G401.6 (cell line): ENCODE measurements around the gene C3orf20.
"Not testable (repeated sequence)": the region's sequence is repeated elsewhere in the genome, so short reads cannot be mapped to it uniquely, and the experiment has no call there.

Source experiments
- FAIRE-seq: peaks from 2 replicates; lab custom pipeline; 2012; peaks lifted over from hg19 to GRCh38; lab: Jason Lieb, UNC

C3orf20 gene

DNA sequence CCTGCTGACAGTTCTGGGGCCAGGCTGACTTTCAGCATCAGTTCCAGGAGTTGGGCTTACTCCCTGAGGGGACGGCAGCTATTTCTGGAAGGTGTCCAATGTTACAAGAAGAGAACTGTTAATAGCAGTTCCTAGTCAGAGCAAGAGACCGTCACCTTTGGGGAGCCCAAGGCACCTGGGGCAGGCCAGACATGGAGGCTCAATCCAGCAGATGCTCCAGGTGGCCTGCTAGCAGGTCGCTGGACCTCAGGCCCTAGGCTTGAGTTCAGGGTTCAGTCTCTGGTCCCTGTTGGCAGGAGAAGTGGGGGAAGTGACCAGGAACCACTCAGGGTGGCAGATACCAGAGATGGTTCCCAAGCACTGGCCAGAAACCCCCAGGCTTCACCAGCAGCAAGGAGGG is 25.9 kb downstream of the C3orf20 start:
- FAIRE-seq: no peak

GRCh38 chr3:14701676-14702075 is 26.7 kb downstream of the C3orf20 start:
- no peak for FAIRE-seq

DNA sequence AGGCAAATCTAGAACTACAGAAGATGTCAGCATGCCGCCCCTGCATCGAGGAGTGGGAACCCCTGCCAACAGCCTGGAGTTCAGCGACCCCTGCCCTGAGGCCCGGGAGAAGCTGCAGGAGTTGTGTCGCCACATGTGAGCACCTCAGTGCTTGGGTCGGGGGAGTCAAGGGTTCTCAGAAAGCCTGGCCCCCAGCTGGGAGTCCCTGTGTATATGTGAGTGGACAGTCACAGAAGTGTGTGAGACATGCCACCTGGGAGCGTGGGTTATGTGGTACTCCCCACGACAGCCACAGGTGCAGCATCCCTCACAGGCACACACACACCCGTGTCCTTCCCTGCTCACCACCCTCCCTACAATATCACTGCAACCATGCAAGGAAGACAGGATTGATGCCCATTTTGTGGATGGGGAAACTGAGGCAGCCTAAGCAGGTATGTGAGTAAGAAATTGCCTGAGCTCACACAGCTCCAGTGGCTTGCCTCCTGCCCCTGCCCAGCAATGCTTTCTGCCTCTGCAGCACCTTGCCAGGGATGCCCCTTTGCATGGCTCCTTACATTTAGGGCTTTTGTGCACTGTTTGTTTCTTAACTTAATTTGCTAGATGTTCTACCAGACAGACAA is 28.3 kb downstream of the C3orf20 start:
- no peak for FAIRE-seq

DNA sequence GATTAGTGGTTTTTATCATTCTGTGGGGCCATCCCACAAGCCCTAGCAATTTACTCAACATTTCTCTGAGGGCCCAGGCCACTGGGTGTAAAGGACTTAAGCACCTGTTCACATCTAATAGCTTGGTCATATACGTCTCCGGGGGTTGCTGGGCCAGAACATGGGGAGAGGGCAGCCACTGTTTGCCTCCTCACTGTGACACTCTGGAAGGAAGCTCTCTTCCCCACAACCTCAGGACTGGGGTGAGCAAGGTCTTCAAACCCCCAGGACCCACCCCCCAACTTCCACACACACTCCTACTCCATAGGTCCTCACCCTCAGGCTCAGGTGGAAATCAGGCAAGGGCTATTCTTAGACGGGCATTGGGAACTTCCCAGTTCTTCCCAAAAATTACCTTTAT is 28.9 kb downstream of the C3orf20 start:
- no peak for FAIRE-seq

GRCh38 chr3:14706096-14706495 is 31.2 kb downstream of the C3orf20 start:
- no peak for FAIRE-seq

DNA sequence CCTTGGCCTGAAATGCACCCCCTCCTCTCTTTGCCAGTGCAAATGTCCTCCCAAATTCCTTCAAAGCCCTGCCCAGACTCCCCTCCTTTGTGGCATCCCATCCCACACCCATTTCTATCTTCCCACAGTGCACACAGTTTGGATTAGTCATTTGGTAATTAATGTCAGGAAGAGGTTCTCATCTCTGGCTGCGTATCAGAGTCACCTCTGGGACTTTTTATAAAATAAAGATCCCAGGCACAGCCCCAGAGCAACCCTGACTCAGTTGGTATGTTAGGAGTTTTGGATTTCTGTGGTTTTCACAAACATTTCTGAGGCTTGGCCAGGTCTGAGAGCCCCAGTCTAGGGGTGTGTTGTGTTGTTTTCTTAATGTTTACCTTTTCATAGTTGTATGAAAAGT is 41.6 kb downstream of the C3orf20 start:
- no peak for FAIRE-seq

- no peak for FAIRE-seq
Observed at GRCh38 chr3:14717307-14717706, 42.4 kb downstream of the C3orf20 start.

DNA sequence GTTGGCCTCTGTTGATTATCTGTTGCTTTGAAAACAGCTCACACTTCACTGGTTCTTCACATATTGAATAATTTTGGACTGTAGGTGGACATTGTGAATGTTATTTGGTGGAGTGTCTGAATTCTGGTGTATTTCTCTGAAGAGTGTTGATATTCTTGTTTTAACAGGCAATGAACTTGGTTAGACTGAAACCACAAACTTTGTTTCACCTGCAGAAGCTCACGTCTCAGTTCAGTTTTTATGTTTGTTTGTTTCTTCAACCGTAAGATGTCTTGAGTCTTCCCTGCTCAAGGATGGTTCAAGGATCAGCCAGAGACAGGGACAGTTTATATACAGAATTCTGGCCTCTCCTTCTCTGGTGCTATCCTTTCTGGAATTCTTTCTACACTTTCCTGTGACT is 43.6 kb downstream of the C3orf20 start:
- FAIRE-seq: no peak

GRCh38 chr3:14719006-14719405 is 44.1 kb downstream of the C3orf20 start:
- no peak for FAIRE-seq

DNA sequence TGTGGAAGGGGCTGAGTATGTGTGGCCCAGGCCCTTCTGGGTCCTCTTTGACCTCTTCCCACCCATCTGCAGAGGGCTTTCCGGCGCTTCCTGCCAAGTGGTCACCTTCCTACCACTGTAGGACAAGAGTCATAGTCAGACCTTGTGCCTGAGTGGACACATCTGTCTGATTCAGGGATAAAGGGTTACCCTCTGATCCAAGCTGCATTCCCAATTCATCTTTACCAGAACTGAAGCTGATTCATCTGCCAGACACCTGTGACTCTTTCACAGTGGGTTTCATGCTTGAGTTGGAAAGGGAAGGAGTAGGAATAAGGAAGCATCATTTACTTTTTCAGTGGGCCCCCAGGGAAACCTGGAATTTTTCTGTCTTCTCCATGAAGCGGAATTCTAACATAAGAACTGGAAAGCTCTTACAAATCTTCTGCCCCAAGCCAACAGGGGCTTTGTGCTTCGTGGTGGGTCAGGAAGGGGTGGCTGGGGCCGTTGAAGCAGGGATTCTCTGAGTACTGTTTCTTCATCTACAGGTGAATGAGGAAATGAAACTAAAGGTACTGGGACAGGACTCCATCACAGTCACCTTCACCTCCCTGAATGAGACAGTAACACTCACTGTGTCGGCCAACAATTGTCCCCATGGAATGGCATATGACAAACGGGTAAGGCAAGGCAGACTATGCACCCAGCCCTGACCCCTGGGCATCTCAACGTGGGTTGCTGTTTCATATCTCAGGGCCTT is 46.4 kb downstream of the C3orf20 start:
- FAIRE-seq: no peak

- no peak for FAIRE-seq
Observed at GRCh38 chr3:14725013-14725412, 50.1 kb downstream of the C3orf20 start.

- FAIRE-seq: no peak
Observed at GRCh38 chr3:14725564-14726440, 50.9 kb downstream of the C3orf20 start.

- no peak for FAIRE-seq
Observed at GRCh38 chr3:14726441-14726780, 51.5 kb downstream of the C3orf20 start.

DNA sequence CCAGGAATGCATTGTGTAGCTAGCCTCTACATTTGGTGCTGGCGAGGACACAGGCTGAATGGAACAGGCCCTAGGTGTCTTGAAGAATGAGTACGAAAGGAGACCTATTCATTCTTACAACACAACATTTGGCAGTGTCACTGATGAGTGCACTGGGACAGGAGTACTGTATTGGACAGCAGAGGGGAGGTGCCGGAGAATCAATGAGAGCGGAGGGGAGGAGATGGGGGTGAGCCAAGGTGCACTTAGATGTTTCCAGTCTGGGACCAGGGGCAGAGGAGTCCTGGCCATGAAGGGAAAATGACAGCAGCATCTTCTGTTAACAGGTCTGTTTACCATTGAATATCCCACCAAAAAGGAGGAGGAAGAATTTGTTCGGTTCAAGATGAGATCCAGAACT is 53.2 kb downstream of the C3orf20 start:
- no peak for FAIRE-seq

GRCh38 chr3:14730703-14731382 is 55.9 kb downstream of the C3orf20 start:
- no peak for FAIRE-seq

DNA sequence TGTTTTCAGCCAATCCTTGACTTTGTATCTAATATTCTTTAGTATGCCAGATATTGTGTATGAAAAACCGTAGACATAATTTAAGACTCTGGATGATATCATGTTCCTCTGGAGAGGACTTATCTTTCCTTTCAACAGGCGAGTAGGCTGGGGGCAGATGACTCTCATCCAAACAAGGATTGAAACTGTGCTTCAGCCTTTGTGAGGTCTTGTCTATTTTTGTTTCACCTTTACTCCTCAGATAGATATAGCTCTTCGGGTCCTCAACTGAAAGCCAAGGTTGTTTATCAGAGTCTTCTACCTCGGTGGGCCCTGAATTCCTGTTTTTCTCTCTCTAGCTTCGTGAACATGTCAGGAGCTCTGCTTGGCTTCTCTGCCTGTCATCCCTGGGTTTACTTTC is 66.0 kb downstream of the C3orf20 start:
- FAIRE-seq: no peak

DNA sequence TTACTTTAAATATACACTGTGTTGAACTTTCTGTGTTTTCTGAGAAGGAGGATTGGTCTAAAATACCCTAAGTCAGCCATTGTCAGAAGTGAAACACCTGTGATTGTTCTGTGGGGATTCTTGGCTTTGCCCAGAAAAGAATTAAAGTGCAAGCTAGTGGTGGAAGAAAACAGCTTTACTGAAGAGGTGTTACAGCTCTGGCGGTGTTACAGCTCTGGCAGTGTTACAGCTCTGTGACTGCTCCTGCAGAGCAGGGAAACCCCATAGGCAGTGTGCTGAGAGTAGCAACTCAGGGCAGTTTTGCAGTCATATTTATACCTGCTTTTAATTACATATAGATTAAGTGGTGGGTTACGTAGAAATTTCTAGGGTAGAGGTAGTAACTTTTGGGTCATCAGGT is 66.6 kb downstream of the C3orf20 start:
- FAIRE-seq: no peak

- no peak for FAIRE-seq
Observed at GRCh38 chr3:14744556-14744955, 69.6 kb downstream of the C3orf20 start.

DNA sequence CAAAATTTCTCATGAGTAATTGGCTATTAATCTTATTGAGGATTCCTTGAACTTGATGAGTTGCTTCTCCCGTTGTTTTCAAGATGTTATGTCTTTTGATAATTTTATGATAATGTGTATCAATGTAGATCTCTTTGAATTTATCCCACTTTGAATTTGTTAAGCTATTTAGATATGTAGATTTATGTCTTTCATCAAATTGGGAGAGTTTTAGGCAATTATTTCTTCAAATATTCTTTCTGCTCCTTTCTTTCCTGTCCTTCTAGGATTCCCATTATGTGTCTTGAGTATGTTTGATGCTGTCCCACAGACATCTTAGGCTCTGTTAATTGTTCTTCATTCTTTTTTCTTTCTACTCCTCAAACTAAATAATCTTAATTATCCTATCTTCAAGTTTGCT is 75.7 kb downstream of the C3orf20 start:
- no peak for FAIRE-seq

DNA sequence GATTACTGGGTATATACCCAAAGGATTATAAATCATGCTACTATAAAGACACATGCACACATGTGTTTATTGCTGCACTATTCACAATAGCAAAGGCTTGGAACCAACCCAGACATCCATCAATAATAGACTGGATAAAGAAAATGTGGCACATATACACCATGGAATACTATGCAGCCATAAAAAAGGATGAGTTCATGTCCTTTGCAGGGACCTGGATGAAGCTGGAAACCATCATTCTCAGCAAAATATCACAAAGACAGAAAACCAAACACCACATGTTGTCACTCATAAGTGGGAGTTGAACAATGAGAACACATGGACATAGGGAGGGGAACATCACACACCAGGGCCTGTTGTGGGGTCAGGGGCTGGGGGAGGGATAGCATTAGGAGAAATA is 78.0 kb downstream of the C3orf20 start:
- not testable (repeated sequence) for FAIRE-seq

- no peak for FAIRE-seq
Observed at GRCh38 chr3:14757153-14757700, 82.3 kb downstream of the C3orf20 start.

DNA sequence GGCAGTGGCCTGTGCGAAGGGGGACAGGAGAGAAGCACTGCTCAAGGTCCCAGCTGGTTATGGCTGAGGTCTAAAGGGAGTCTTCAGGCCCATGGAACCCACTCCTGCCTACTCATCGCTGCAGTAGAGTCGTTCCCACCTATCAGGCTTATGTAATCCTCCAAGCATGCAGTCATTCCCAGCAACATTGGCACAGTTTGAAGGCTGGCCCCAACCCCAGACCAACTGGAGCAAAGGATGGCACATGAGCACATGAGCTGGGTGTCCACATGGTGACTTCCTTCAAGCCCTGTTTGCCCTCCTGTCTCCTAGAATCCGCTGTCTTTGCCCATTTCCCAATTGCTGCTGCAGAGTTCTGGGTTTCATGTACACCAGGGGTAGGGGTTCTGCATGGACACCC is 83.4 kb downstream of the C3orf20 start:
- no peak for FAIRE-seq
